Activated CD8-positive, alpha-beta memory T cell treated with anti-CD3 and anti-CD28 coated beads, Interleukin-2, amount 10 ng/mL, durations not matched to agents 7 days and 5 days (primary cell): ENCODE data around the gene SEMA3D. TPM values are rescaled to one million over a fixed set of nuclear protein-coding genes. Genes with fewer than 3 reads are reported as not detected.

Experiments used
- ATAC-seq: fragments of 150-1000 bp; cut with Tn5 transposase; one replicate; pipeline ENCODE4 v1.10.0; 2021; ENCODE audit warnings: moderate library complexity
- CTCF ChIA-PET: fragments of 350-600 bp; sonication (Branson Sonifier 250); formaldehyde crosslinking; loops from one replicate; lab custom pipeline; 2021; ENCODE audit warnings: antibody characterized with exemption; lab: Charles Lee
- DNase-seq: peaks from one replicate; pipeline ENCODE4 v3.0.0-alpha.2; 2020
- H3K27ac Mint-ChIP-seq: one replicate; pipeline ENCODE4 v1.8.0; 2021; ENCODE audit warnings: mild to moderate bottlenecking, mixed read lengths
- H3K27me3 Mint-ChIP-seq: one replicate; pipeline ENCODE4 v1.8.0; 2021; ENCODE audit warnings: mixed read lengths
- H3K36me3 Mint-ChIP-seq: one replicate; pipeline ENCODE4 v1.8.0; 2021; ENCODE audit warnings: mild to moderate bottlenecking, mixed read lengths
- H3K4me1 Mint-ChIP-seq: one replicate; pipeline ENCODE4 v1.8.0; 2021; ENCODE audit warnings: mixed read lengths
- H3K4me3 Mint-ChIP-seq: one replicate; pipeline ENCODE4 v1.8.0; 2021; ENCODE audit warnings: mild to moderate bottlenecking, moderate library complexity, mixed read lengths
- H3K9me3 Mint-ChIP-seq: one replicate; pipeline ENCODE4 v1.8.0; 2022; ENCODE audit warnings: low read depth, mixed read lengths
- total RNA-seq, 2 experiments: library from RNA; stranded (reverse); gene quantifications; one replicate each; pipeline ENCODE4 v1.2.3, GENCODE V29; 2021

SEMA3D gene
- total RNA-seq, 2 experiments from 2014 or later = not detected

- no peak overlapping the region for H3K4me3 Mint-ChIP-seq
- DNase-seq (no peak), ATAC-seq (no peak)
- H3K27me3 Mint-ChIP-seq = no peaks in the 10 kb centered on the region
- no peaks in the 10 kb centered on the region for H3K4me1 Mint-ChIP-seq
- peaks cover 2% of the 10 kb centered on the region for H3K36me3 Mint-ChIP-seq
- peaks cover 12% of the 10 kb centered on the region for H3K9me3 Mint-ChIP-seq
- CTCF ChIA-PET = no interaction called here
- no peak overlapping the region for H3K27ac Mint-ChIP-seq
Measured at GRCh38 chr7:85175217-85175616, 11.6 kb downstream of the SEMA3D start.

GRCh38 chr7:85172530-85172941, 14.3 kb downstream of the SEMA3D start:
- Mint-ChIP-seq H3K27ac (no peak overlapping the region), H3K9me3 (peaks cover 3% of the 10 kb centered on the region), H3K36me3 (no peaks in the 10 kb centered on the region), H3K4me1 (no peaks in the 10 kb centered on the region), H3K27me3 (no peaks in the 10 kb centered on the region), H3K4me3 (no peak overlapping the region)
- DNase-seq = no peak
- CTCF ChIA-PET = no interaction called here
- no peak for ATAC-seq

DNA sequence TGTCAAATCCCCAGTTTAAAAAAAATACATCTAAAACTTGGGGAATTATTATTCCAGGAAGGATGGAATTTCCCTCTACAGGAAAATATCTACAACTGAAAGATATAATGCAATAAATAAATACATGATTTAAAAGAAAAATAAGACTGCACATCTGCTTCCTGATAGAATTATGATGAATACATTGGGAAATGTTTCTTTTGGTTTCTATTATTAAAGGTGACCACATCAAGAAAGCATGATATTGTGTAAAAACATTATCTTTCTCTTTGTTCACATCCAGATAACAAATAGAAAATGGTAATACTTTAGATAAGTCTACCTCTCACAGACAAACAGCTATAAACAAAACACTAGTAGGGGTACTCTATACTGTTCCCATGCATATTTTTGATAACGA, 19.2 kb downstream of the SEMA3D start:
- Mint-ChIP-seq H3K27me3 (no peaks in the 10 kb centered on the region), H3K9me3 (no peaks in the 10 kb centered on the region), H3K36me3 (no peaks in the 10 kb centered on the region), H3K27ac (no peak overlapping the region), H3K4me3 (no peak overlapping the region), H3K4me1 (no peaks in the 10 kb centered on the region)
- CTCF ChIA-PET = no interaction called here
- DNase-seq (no peak), ATAC-seq (no peak)

DNA sequence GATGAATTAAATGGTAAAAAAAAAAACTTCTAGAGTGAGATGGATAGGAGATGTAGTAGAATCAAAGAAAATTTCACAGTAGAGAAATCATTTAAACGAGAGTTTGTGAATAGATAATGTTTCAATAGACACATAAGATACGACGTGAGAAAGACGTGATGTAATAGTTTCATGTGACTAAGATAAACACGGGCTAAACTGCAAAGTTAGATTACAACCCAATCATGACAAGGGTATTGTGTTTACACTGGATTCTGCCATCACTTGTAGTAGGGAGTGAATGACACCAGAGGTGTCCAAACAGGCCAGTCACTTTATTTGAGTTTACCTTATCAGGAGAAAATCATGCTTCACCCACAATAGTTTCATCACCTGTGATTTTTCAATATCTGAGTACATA, 21.6 kb downstream of the SEMA3D start:
- Mint-ChIP-seq H3K9me3 (peaks cover 3% of the 10 kb centered on the region), H3K4me1 (peaks cover 1% of the 10 kb centered on the region)
- DNase-seq = no peak

DNA sequence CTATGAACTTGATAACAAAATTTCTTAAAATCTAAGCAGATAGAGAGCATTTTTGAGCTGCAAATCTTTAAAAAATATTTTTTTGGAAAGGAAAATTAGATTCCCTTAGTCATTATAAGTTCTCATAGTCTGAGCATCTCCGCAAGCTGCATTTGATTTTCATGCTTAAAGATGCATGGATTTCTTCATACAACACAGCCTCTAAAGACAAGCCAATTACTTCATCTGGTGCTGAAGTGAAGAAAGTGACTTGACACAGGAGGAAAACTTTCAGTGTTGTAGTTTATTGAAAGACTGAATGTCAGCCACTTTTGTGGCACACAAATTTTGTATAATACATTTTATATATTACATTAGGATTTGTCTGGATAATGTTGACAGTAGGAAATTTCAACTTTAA, 22.5 kb downstream of the SEMA3D start:
- ATAC-seq = no peak
- CTCF ChIA-PET = no interaction called here
- peaks cover 6% of the 10 kb centered on the region for H3K9me3 Mint-ChIP-seq

More for the DNA sequence above, 21.6 kb downstream of the SEMA3D start:
- ATAC-seq = no peak
- H3K27me3 Mint-ChIP-seq = no peaks in the 10 kb centered on the region
- no peaks in the 10 kb centered on the region for H3K36me3 Mint-ChIP-seq
- CTCF ChIA-PET = no interaction called here
- H3K4me3 Mint-ChIP-seq = no peak overlapping the region
- H3K27ac Mint-ChIP-seq = no peak overlapping the region

GRCh38 chr7:85162721-85163120, 24.1 kb downstream of the SEMA3D start:
- Mint-ChIP-seq H3K4me1 (peaks cover 1% of the 10 kb centered on the region), H3K27ac (no peak overlapping the region), H3K27me3 (no peaks in the 10 kb centered on the region), H3K4me3 (no peak overlapping the region), H3K36me3 (no peaks in the 10 kb centered on the region), H3K9me3 (peaks cover 6% of the 10 kb centered on the region)
- ATAC-seq (no peak), DNase-seq (no peak)
- CTCF ChIA-PET = no interaction called here

More for the DNA sequence above, 22.5 kb downstream of the SEMA3D start:
- Mint-ChIP-seq H3K4me1 (peaks cover 1% of the 10 kb centered on the region), H3K36me3 (no peaks in the 10 kb centered on the region), H3K27me3 (no peaks in the 10 kb centered on the region), H3K4me3 (no peak overlapping the region), H3K27ac (no peak overlapping the region)
- DNase-seq = no peak

DNA sequence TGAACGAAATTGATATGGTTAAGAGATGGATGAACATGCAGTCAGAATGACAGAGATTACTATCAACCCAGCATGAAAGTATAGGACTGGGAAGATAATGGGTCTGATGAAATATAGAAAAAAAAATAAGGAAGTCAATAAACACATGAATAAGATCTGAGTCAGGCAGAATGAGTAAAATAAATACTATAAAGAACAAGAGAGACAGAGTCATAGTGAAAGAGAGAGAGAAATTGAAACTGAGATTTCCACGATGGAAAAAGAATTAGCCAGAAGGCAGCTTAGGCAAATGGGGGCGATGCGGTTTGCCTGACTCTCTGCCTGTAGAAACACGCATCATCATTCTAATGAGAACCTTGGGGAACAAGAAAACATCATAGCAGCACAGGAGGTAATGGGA, 26.6 kb downstream of the SEMA3D start:
- Mint-ChIP-seq H3K9me3 (peaks cover 6% of the 10 kb centered on the region), H3K27ac (no peak overlapping the region), H3K36me3 (no peaks in the 10 kb centered on the region), H3K27me3 (no peaks in the 10 kb centered on the region), H3K4me3 (no peak overlapping the region), H3K4me1 (peaks cover 1% of the 10 kb centered on the region)
- DNase-seq = no peak
- CTCF ChIA-PET = no interaction called here
- ATAC-seq = no peak

- Mint-ChIP-seq H3K9me3 (peaks cover 6% of the 10 kb centered on the region), H3K27me3 (no peaks in the 10 kb centered on the region), H3K36me3 (no peaks in the 10 kb centered on the region), H3K4me1 (peaks cover 1% of the 10 kb centered on the region), H3K27ac (no peak overlapping the region), H3K4me3 (no peak overlapping the region)
- no peak for DNase-seq
- CTCF ChIA-PET = no interaction called here
- ATAC-seq = no peak
Measured at GRCh38 chr7:85159003-85159402, 27.9 kb downstream of the SEMA3D start.

- ATAC-seq (no peak), DNase-seq (no peak)
- H3K27me3 Mint-ChIP-seq = no peaks in the 10 kb centered on the region
- no peak overlapping the region for H3K27ac Mint-ChIP-seq
- no peak overlapping the region for H3K4me3 Mint-ChIP-seq
- CTCF ChIA-PET = no interaction called here
- peaks cover 1% of the 10 kb centered on the region for H3K4me1 Mint-ChIP-seq
- no peaks in the 10 kb centered on the region for H3K36me3 Mint-ChIP-seq
- peaks cover 6% of the 10 kb centered on the region for H3K9me3 Mint-ChIP-seq
Measured at GRCh38 chr7:85156661-85157208, 30.1 kb downstream of the SEMA3D start.

DNA sequence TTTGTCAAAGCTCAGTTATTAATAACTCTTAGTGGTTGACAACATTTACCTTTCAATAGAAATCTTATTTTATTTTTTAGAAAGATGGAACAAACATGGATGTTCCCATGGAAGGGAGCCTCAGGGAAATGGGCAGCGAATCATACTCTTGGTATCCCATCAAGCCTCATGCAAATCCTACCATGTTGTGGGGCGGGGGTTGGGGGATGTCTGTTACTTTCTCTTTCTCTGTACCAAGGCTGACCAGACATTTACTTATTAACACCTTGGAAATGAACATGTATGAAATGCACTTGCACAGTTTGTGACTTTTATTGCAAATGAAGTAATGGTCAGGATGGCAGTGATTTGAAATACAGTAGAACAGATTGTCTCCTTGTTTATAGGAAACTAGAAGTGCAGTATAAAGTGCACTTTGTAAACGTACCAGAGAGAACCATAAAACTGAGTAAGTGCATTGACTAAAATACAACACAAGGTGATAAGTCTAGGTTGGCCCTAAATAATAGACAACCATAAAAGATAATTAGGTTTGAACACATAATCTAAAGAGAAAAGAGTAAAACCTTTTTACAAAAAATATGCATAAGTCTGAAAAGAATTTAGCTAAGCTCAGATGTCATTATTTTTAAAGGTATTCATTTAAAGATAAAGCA, 32.4 kb downstream of the SEMA3D start:
- Mint-ChIP-seq H3K27me3 (no peaks in the 10 kb centered on the region), H3K4me3 (no peak overlapping the region), H3K36me3 (no peaks in the 10 kb centered on the region), H3K4me1 (no peaks in the 10 kb centered on the region), H3K9me3 (peaks cover 3% of the 10 kb centered on the region), H3K27ac (no peak overlapping the region)
- CTCF ChIA-PET = no interaction called here
- no peak for DNase-seq
- ATAC-seq = no peak

GRCh38 chr7:85153715-85154114, 33.1 kb downstream of the SEMA3D start:
- peaks cover 3% of the 10 kb centered on the region for H3K9me3 Mint-ChIP-seq
- H3K36me3 Mint-ChIP-seq = no peaks in the 10 kb centered on the region
- no peak for DNase-seq
- no peaks in the 10 kb centered on the region for H3K4me1 Mint-ChIP-seq
- H3K27me3 Mint-ChIP-seq = no peaks in the 10 kb centered on the region
- ATAC-seq = no peak
- no peak overlapping the region for H3K4me3 Mint-ChIP-seq
- CTCF ChIA-PET = no interaction called here
- no peak overlapping the region for H3K27ac Mint-ChIP-seq

- CTCF ChIA-PET = no interaction called here
- no peaks in the 10 kb centered on the region for H3K4me1 Mint-ChIP-seq
- H3K9me3 Mint-ChIP-seq = peaks cover 6% of the 10 kb centered on the region
Measured at GRCh38 chr7:85150624-85151023, 36.2 kb downstream of the SEMA3D start.

DNA sequence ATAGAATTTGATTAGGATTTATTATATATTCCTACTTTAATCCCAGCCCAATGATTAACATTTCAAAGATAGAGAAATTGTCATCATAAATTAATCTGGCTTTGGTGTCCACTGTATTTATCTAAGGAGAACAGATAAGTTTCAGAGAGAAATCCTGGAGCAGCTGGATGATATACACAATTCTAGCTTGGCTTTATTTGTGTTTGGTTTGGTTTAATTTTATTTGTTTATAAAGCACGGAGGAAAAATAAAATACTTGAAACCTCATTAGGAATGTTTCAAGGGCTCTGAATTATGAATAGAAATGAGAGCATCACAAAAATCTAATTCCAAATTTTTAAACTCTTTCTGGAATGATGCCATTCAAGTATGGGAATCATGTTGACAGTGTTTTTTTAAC, 42.1 kb downstream of the SEMA3D start:
- no peaks in the 10 kb centered on the region for H3K27me3 Mint-ChIP-seq
- no peak for DNase-seq
- no peaks in the 10 kb centered on the region for H3K4me1 Mint-ChIP-seq
- CTCF ChIA-PET = no interaction called here
- H3K9me3 Mint-ChIP-seq = peaks cover 5% of the 10 kb centered on the region
- no peak for ATAC-seq
- H3K36me3 Mint-ChIP-seq = no peaks in the 10 kb centered on the region
- no peak overlapping the region for H3K4me3 Mint-ChIP-seq
- H3K27ac Mint-ChIP-seq = no peak overlapping the region

More at GRCh38 chr7:85150624-85151023, 36.2 kb downstream of the SEMA3D start:
- DNase-seq (no peak), ATAC-seq (no peak)
- H3K27me3 Mint-ChIP-seq = no peaks in the 10 kb centered on the region
- H3K36me3 Mint-ChIP-seq = no peaks in the 10 kb centered on the region
- H3K4me3 Mint-ChIP-seq = no peak overlapping the region
- H3K27ac Mint-ChIP-seq = no peak overlapping the region

DNA sequence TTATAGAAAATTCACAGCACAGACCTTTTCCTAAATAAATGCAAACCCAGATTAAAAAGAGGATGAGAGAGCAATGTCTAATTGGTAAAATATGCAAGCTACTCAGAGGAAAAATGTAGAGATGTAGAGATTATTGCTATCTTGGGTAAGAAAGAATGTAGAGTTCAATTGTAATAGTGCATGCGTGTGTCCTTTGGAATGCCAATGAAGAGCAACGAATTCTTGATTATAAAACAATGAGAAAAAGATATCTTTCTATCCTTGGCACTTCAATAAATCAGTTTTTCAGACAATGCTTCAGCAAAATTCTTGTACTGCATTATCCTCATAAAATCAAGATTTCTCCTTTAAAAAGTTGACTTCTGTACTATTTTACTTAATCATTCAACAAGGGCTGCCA, 50.9 kb downstream of the SEMA3D start:
- H3K27ac Mint-ChIP-seq = no peak overlapping the region
- CTCF ChIA-PET = no interaction called here
- no peaks in the 10 kb centered on the region for H3K36me3 Mint-ChIP-seq
- H3K27me3 Mint-ChIP-seq = no peaks in the 10 kb centered on the region
- H3K4me1 Mint-ChIP-seq = no peaks in the 10 kb centered on the region
- H3K4me3 Mint-ChIP-seq = no peak overlapping the region
- no peaks in the 10 kb centered on the region for H3K9me3 Mint-ChIP-seq
- ATAC-seq = no peak
- DNase-seq = no peak
